ENCODE data around the gene NF1. TPM values are rescaled to one million over a fixed set of nuclear protein-coding genes. Genes with fewer than 3 reads are reported as not detected.

Gene NF1
- total RNA-seq, 1 donor from 2014 or later, result 66.7 TPM

GRCh38 chr17:31236137-31236536, 141.4 kb downstream of the NF1 start:
- Mint-ChIP-seq H3K27ac (ENCODE audit: unreplicated experiment) (no peak overlapping the region), H3K4me3 (ENCODE audit: unreplicated experiment) (no peak overlapping the region), H3K9me3 (ENCODE audit: unreplicated experiment) (peaks cover 1% of the 10 kb centered on the region), H3K36me3 (ENCODE audit: unreplicated experiment) (peaks cover 55% of the 10 kb centered on the region), H3K27me3 (ENCODE audit: unreplicated experiment) (no peaks in the 10 kb centered on the region), H3K4me1 (ENCODE audit: unreplicated experiment) (no peaks in the 10 kb centered on the region)
- DNase-seq (ENCODE audit: extremely low spot score, unreplicated experiment), result no peak
- TF ChIP-seq CTCF (IDR thresholded peaks at IDR 0.05), result no peak

GRCh38 chr17:31236712-31237111, 141.9 kb downstream of the NF1 start:
- no peak overlapping the region for H3K4me3 Mint-ChIP-seq (ENCODE audit: unreplicated experiment)
- peaks cover 5% of the 10 kb centered on the region for H3K9me3 Mint-ChIP-seq (ENCODE audit: unreplicated experiment)
- H3K27me3 Mint-ChIP-seq (ENCODE audit: unreplicated experiment), result no peaks in the 10 kb centered on the region
- TF ChIP-seq CTCF (IDR thresholded peaks at IDR 0.05), result no peak
- no peak for DNase-seq (ENCODE audit: extremely low spot score, unreplicated experiment)
- peaks cover 59% of the 10 kb centered on the region for H3K36me3 Mint-ChIP-seq (ENCODE audit: unreplicated experiment)
- H3K4me1 Mint-ChIP-seq (ENCODE audit: unreplicated experiment), result no peaks in the 10 kb centered on the region
- H3K27ac Mint-ChIP-seq (ENCODE audit: unreplicated experiment), result no peak overlapping the region

- no peaks in the 10 kb centered on the region for H3K4me1 Mint-ChIP-seq (ENCODE audit: unreplicated experiment)
- no peak for TF ChIP-seq CTCF (IDR thresholded peaks at IDR 0.05)
- H3K36me3 Mint-ChIP-seq (ENCODE audit: unreplicated experiment), result peaks cover 59% of the 10 kb centered on the region
- DNase-seq (ENCODE audit: extremely low spot score, unreplicated experiment), result no peak
- no peak overlapping the region for H3K27ac Mint-ChIP-seq (ENCODE audit: unreplicated experiment)
- H3K4me3 Mint-ChIP-seq (ENCODE audit: unreplicated experiment), result no peak overlapping the region
- H3K27me3 Mint-ChIP-seq (ENCODE audit: unreplicated experiment), result no peaks in the 10 kb centered on the region
- peaks cover 5% of the 10 kb centered on the region for H3K9me3 Mint-ChIP-seq (ENCODE audit: unreplicated experiment)
Measured at GRCh38 chr17:31241116-31241515, 146.3 kb downstream of the NF1 start.

- TF ChIP-seq CTCF (IDR thresholded peaks at IDR 0.05), result no peak
- DNase-seq (ENCODE audit: extremely low spot score, unreplicated experiment), result no peak
- Mint-ChIP-seq H3K36me3 (ENCODE audit: unreplicated experiment) (peaks cover 35% of the 10 kb centered on the region), H3K27ac (ENCODE audit: unreplicated experiment) (peak overlapping the region; percentile 54), H3K27me3 (ENCODE audit: unreplicated experiment) (no peaks in the 10 kb centered on the region), H3K9me3 (ENCODE audit: unreplicated experiment) (no peaks in the 10 kb centered on the region), H3K4me3 (ENCODE audit: unreplicated experiment) (no peak overlapping the region), H3K4me1 (ENCODE audit: unreplicated experiment) (peaks cover 28% of the 10 kb centered on the region)
Measured at GRCh38 chr17:31248986-31249834, 154.4 kb downstream of the NF1 start.

- DNase-seq (ENCODE audit: extremely low spot score, unreplicated experiment), result no peak
- no peaks in the 10 kb centered on the region for H3K27me3 Mint-ChIP-seq (ENCODE audit: unreplicated experiment)
- peaks cover 38% of the 10 kb centered on the region for H3K36me3 Mint-ChIP-seq (ENCODE audit: unreplicated experiment)
- H3K27ac Mint-ChIP-seq (ENCODE audit: unreplicated experiment), result no peak overlapping the region
- TF ChIP-seq CTCF (IDR thresholded peaks at IDR 0.05), result no peak
- peaks cover 32% of the 10 kb centered on the region for H3K4me1 Mint-ChIP-seq (ENCODE audit: unreplicated experiment)
- H3K4me3 Mint-ChIP-seq (ENCODE audit: unreplicated experiment), result no peak overlapping the region
- H3K9me3 Mint-ChIP-seq (ENCODE audit: unreplicated experiment), result no peaks in the 10 kb centered on the region
Measured at GRCh38 chr17:31249835-31250141, 155.0 kb downstream of the NF1 start.

All from osteocyte (in vitro differentiated cells).